COLO829 (cell line): ENCODE measurements around the gene PLCL1.

Experiments used
- DNase-seq: peaks from one replicate; pipeline ENCODE4 v3.0.0; 2012; ENCODE audit warnings: low spot score

The PLCL1 gene

GRCh38 chr2:197804049-197804757 is at the start of gene PLCL1:
Gene PLCL1 (plus strand): TSS chr2:197804593.
- DNase-seq: peak; percentile 65

- DNase-seq: no peak
Measured at GRCh38 chr2:197759013-197759412, 45.4 kb upstream of the PLCL1 start.

GRCh38 chr2:197759625-197760292 is 44.6 kb upstream of the PLCL1 start:
- no peak for DNase-seq

- no peak for DNase-seq
Measured at GRCh38 chr2:197760293-197760657, 44.1 kb upstream of the PLCL1 start.

- peak; percentile 27 for DNase-seq
Measured at GRCh38 chr2:197777823-197778407, 26.5 kb upstream of the PLCL1 start.

DNA sequence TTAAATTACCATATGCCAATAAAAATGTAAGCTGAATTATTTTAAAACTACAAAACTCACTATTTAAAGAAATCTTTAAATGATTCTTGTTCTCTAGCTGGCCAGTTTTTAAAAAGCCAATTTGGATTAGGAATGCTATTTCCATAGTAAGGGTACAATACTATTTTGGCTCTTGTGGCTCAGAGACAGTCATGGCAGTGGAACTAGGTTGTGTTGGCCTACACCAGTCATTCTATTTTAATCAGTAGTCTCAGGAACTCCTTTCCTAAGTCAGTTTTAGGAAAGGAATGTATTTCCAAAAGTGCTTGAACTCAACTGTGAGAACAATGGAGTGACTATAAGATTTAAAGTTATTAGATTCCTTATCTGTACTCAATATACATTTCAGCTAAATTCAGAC is 25.1 kb upstream of the PLCL1 start:
- no peak for DNase-seq

- DNase-seq: no peak
Measured at GRCh38 chr2:197782126-197782525, 22.3 kb upstream of the PLCL1 start.

GRCh38 chr2:197784956-197785941 is 19.1 kb upstream of the PLCL1 start, which contains the start of gene BOLL:
Gene BOLL (minus strand): TSS chr2:197785319. CDS start chr2:197781850, 3,469 bp downstream.
- no peak for DNase-seq

GRCh38 chr2:197786010-197786877 is 18.1 kb upstream of the PLCL1 start:
- DNase-seq: no peak

DNA sequence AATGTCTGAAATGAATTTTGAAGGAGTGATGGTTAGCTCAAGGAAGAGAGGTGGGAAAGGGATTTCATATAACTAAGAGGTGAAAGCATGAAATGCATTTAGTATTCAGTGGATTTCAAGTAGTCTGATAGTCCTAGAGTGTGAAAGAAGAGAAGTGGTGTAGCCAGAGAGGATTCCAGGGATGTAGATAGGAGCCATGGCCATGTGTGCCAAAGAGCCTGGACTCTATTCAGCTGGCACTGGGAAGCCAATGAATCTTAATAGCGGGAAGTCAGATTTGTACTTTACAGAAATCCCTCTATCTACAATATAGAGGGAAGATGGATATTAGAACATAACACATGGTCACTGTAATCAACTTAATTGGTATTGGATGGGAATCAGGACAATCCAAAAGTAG is 10.9 kb upstream of the PLCL1 start:
- DNase-seq: no peak

GRCh38 chr2:197795277-197795676 is 9.1 kb upstream of the PLCL1 start:
- no peak for DNase-seq

DNA sequence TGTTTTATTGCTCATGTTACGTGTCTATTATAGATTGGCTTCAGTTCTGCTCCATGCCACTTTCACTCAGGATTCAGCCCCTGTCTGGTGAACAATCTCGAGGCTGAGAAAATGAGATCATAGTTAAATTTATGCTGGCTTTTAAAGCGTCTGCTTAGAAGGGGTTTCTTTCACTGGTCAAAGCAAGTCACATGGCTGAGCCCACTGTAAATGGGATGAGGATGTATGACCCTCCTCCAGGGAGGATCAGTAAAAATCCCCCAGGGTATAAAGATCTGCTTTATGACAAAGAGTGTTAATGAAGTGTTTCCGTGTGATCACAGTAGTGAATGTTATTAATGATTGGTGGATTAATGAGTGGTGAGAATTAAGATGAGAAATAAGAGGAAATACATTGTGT is 6.2 kb upstream of the PLCL1 start:
- no peak for DNase-seq

DNA sequence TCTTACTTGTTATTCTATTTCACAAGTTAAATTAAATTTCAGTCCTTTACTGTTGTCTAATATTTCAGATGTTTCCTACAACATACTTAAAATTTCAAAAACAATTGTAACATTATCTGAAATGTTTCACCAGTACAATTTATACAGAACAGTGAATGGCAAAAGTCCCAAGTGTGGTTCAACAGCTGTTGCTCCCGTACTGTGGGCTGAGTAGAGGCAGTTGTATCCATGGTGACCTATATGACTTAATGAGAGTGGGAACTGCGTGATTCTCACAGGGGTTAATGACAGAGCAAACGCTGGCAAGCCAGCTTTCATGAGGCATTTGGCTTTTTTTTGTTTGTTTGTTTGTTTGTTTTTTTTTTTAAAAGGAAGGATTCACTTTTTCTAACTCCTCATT is 5.3 kb upstream of the PLCL1 start:
- no peak for DNase-seq

- no peak for DNase-seq
Measured at GRCh38 chr2:197800091-197800490, 4.3 kb upstream of the PLCL1 start.

GRCh38 chr2:197801033-197801432 is 3.4 kb upstream of the PLCL1 start:
- no peak for DNase-seq

DNA sequence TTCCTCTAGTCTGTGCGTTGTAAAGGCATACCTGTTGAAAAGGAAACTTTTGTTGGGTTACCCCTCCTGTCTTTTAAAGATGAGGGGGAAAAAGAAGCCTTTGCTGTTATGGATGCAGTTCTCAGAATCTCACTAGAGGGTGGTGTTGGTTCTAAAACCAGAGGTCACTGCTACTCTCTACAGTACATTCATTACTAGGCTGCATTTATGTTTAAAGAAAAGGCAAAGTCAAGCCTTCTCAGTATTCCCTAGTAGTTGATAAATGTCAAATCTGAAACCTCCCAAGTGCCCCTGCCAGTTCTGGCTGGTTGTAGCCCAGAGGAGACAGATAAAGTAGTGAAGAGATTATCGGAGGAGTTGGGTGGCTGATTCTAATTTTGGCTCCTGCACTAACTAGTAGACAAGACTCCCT is 1.4 kb upstream of the PLCL1 start:
- DNase-seq: peak; percentile 66

GRCh38 chr2:197804758-197805714 is 643 bp downstream of the PLCL1 start:
- DNase-seq: no peak

- DNase-seq: no peak
Measured at GRCh38 chr2:197805715-197806633, 1.6 kb downstream of the PLCL1 start.

DNA sequence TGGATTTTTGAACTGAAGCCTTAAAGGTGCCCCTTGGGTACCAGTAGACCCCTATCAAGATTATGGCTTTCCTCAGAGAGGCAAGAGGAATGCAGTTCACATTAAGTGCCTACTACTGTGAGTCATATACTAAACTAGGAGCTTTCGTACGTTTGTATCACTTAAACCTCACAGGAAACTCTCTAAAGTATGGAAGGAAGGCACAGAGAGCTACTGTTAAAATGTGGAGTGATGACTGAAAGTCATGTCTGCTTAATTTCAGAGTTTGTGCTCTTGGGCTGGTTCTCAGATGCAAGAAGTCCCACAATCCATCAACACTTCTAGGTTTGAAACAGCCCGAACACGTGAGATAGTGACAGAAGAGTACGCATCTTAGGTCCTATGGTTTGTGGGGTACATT is 4.7 kb downstream of the PLCL1 start:
- no peak for DNase-seq
